Measurements from ENCODE around the gene KAZN. TPM values are rescaled to one million over a fixed set of nuclear protein-coding genes. Genes with fewer than 3 reads are reported as not detected.

The KAZN gene
- total and polyA plus RNA-seq, 2 of the 8 experiments (the other 6 are each of a cell fraction or from before 2014, with no cell fraction given) = 3.7 to 11.8 TPM

- Histone ChIP-seq H2BK12ac (ENCODE audit: low read depth, low read length) (no peak overlapping the region), H4K91ac (replicated peaks; ENCODE audit: insufficient read length, low read length) (no peak overlapping the region), H2BK5ac (ENCODE audit: low read depth, low read length) (no peak overlapping the region), H2BK15ac (ENCODE audit: low read length) (peak overlapping the region; percentile 77; the same call in 1 of the 2 replicates), H2BK20ac (ENCODE audit: low read length) (no peak overlapping the region), H3K4me2 (ENCODE audit: insufficient read depth in 1 of 2, low read depth in 2 of 2, low read length in 2 of 2) (no peak overlapping the region; a peak in 1 of 4 replicates), H3K79me1 (ENCODE audit: low read depth, low read length) (no peaks in the 10 kb centered on the region; the same call in 1 of the 2 replicates), H3K23me2 (ENCODE audit: low read depth, low read length) (peaks cover 14% of the 10 kb centered on the region; the same call in 1 of the 2 replicates), H3K23ac (ENCODE audit: insufficient read length) (no peak overlapping the region), H4K8ac (ENCODE audit: extremely low read depth, insufficient read depth, low read length) (no peak overlapping the region), H3K36me3 (ENCODE audit: control insufficient read depth in 2 of 4, insufficient read depth in 4 of 4, low read length in 3 of 4) (no peaks in the 10 kb centered on the region), H3K18ac (ENCODE audit: extremely low read depth, low read length) (no peak overlapping the region), H3K27me3 (replicated peaks in 1 of 4; ENCODE audit: control insufficient read depth in 3 of 4, extremely low read depth in 1 of 4, insufficient read depth in 3 of 4, low read length in 3 of 4) (peaks cover 0 to 23% (median 10%) of the 10 kb centered on the region in 4 experiments; a peak in 6 of 7 replicates), H3K56ac (replicated peaks; ENCODE audit: insufficient read length, low read depth, low read length) (no peak overlapping the region), H3K14ac (ENCODE audit: insufficient read length) (no peak overlapping the region), H3K79me2 (ENCODE audit: control insufficient read depth in 1 of 2, insufficient read depth in 2 of 2, low read length in 2 of 2) (peaks cover 0 to 6% of the 10 kb centered on the region in 2 experiments; a peak in 2 of 4 replicates), H4K5ac (ENCODE audit: insufficient read length, low read depth, low read length) (no peak overlapping the region), H3K4me3 (ENCODE audit: extremely low read depth in 1 of 4, insufficient read depth in 2 of 4, low read depth in 3 of 4, low read length in 4 of 4) (no peak overlapping the region), H3K9ac (replicated peaks in 1 of 4; ENCODE audit: extremely low read depth in 1 of 4, low read depth in 3 of 4, low read length in 3 of 4) (no peak overlapping the region), H4K20me1 (replicated peaks in 1 of 2; ENCODE audit: control insufficient read depth in 1 of 2, insufficient read depth in 2 of 2, low read length in 2 of 2) (peaks cover 11% of the 10 kb centered on the region in 2 experiments), H3K9me3 (ENCODE audit: insufficient read depth in 2 of 2, low read depth in 1 of 2, low read length in 1 of 2) (no peaks in the 10 kb centered on the region), H3K4ac (replicated peaks; ENCODE audit: insufficient read length, low read depth, low read length) (no peak overlapping the region), H3K4me1 (replicated peaks in 1 of 4; ENCODE audit: control insufficient read depth in 3 of 4, insufficient read depth in 4 of 4, low read length in 3 of 4) (peaks cover 0 to 9% (median 4%) of the 10 kb centered on the region in 4 experiments; a peak in 5 of 7 replicates), H2AFZ (ENCODE audit: low read length) (no peak overlapping the region), H2BK120ac (replicated peaks; ENCODE audit: low read depth, low read length) (no peak overlapping the region), H2AK5ac (ENCODE audit: low read depth, low read length) (no peak overlapping the region), H3K27ac (ENCODE audit: low read depth, low read length) (no peak overlapping the region)
- WGBS, 2 experiments (ENCODE audit: extremely low coverage in 1 of 2, insufficient coverage in 1 of 2, insufficient read length in 1 of 2, insufficient replicate concordance in 2 of 2, low coverage in 1 of 2, low lambda C conversion rate in 2 of 2, missing lambda C conversion rate in 1 of 2) = 77% methylated on average over 5 of the region's 5 CpGs; no CpG with 5 or more reads in 1 of the 2 experiments
- CTCF ChIA-PET (ENCODE audit: partially characterized antibody) = interaction anchor here (0.6 to 6.6 kb wide), 28 partner anchors 9 to 400 kb away, joined by 3 to 83 read pairs (median 6); partner anchors contain the start of gene FHAD1
- DNase-seq (ENCODE audit: low read depth in 1 of 2, low spot score in 2 of 2) (no peak), FAIRE-seq (no peak)
- TF ChIP-seq CHD2 (IDR thresholded peaks at IDR 0.05; ENCODE audit: low read length) (no peak), CREB1 (IDR thresholded peaks at IDR 0.05) (no peak), PHF8 (conservative IDR thresholded peaks at IDR 0.05; ENCODE audit: low read depth, low read length) (no peak)
- POLR2A ChIA-PET (ENCODE audit: partially characterized antibody) = interaction anchor here (0.8 to 1.2 kb wide), 2 partner anchors 94 to 122 kb away, joined by 3 read pairs; no protein-coding TSS in a partner anchor
Measured at GRCh38 chr1:15151377-15151806, 552.9 kb downstream of the KAZN start.
